HEK293 (cell line): ENCODE data around the gene PIN4.

Experiments used
- BCL11A ChIP-seq: fragments of 450-650 bp; formaldehyde crosslinking; IDR thresholded peaks from 2 replicates; pipeline ENCODE4 v1.5.1; 2016; ENCODE audit warnings: low read depth, missing biosample characterization, missing genetic modification characterization
- CTCF ChIP-seq: fragments of 450-650 bp; formaldehyde crosslinking; IDR thresholded peaks from 2 replicates; pipeline ENCODE4 v1.5.1; 2016; ENCODE audit warnings: missing biosample characterization, missing genetic modification characterization
- REST ChIP-seq: fragments of 450-650 bp; formaldehyde crosslinking; IDR thresholded peaks from 2 replicates; pipeline ENCODE4 v1.5.1; 2016; ENCODE audit warnings: missing biosample characterization, missing genetic modification characterization

GRCh38 chrX:72240976-72241375, 59.4 kb downstream of the PIN4 start:
- TF ChIP-seq CTCF (no peak), BCL11A (tag by site-specific recombination) (no peak), REST (tag by site-specific recombination) (no peak)
